Stomach smooth muscle (tissue), 2 donors: ENCODE measurements around the gene KRTAP4-7.
"Not testable (repeated sequence)": the region's sequence is repeated elsewhere in the genome, so short reads cannot be mapped to it uniquely, and the experiment has no call there.

Source experiments
- H3K27ac ChIP-seq: one replicate; pipeline ENCODE4 v1.7.0; 2013; ENCODE audit warnings: mild to moderate bottlenecking, low read length, inconsistent platforms
- H3K27me3 ChIP-seq, 2 donors: one replicate each; pipeline ENCODE4 v1.7.0; 2013; ENCODE audit warnings: low read length in 2 of 2; ENCODE audit not compliant: insufficient read depth in 2 of 2, control insufficient read depth in 1 of 2
- H3K36me3 ChIP-seq, 2 donors: one replicate each; pipeline ENCODE4 v1.7.0; 2013; ENCODE audit warnings: low read length in 2 of 2; ENCODE audit not compliant: control insufficient read depth in 2 of 2, insufficient read depth in 2 of 2
- H3K4me1 ChIP-seq: one replicate; pipeline ENCODE4 v1.7.0; 2013; ENCODE audit warnings: low read length; ENCODE audit not compliant: control insufficient read depth, insufficient read depth
- H3K4me3 ChIP-seq, 2 donors: one replicate each; pipeline ENCODE4 v1.7.0; 2013; ENCODE audit warnings: low read length in 2 of 2
- H3K9ac ChIP-seq, 2 donors: one replicate each; pipeline ENCODE4 v1.7.0; 2013; ENCODE audit warnings: low read length in 2 of 2, mild to moderate bottlenecking in 1 of 2
- H3K9me3 ChIP-seq, 2 donors: one replicate each; pipeline ENCODE4 v1.7.0; 2013; ENCODE audit warnings: low read length in 2 of 2; ENCODE audit not compliant: control insufficient read depth in 2 of 2
- donor health status: healthy.
- donor health status: Pancreatic carcinoma.

KRTAP4-7 gene

GRCh38 chr17:41117846-41118386 lies 34.0 kb downstream of the KRTAP4-7 start, which contains the start of gene KRTAP4-11:
TSS of gene KRTAP4-11 (minus strand) at chr17:41118373. CDS start at chr17:41118315, 58 bp downstream.
- H3K4me3 ChIP-seq, H3K27ac ChIP-seq, H3K36me3 ChIP-seq, H3K9ac ChIP-seq, H3K4me1 ChIP-seq, H3K27me3 ChIP-seq, H3K9me3 ChIP-seq: not testable (repeated sequence)

GRCh38 chr17:41118721-41119120 lies 34.8 kb downstream of the KRTAP4-7 start:
- no peaks in the 10 kb centered on the region for H3K36me3 ChIP-seq
- H3K4me3 ChIP-seq = no peak overlapping the region
- H3K4me1 ChIP-seq = no peaks in the 10 kb centered on the region
- H3K9ac ChIP-seq = no peak overlapping the region
- H3K27ac ChIP-seq = no peak overlapping the region
- H3K27me3 ChIP-seq = no peaks in the 10 kb centered on the region
- H3K9me3 ChIP-seq = no peaks in the 10 kb centered on the region

DNA sequence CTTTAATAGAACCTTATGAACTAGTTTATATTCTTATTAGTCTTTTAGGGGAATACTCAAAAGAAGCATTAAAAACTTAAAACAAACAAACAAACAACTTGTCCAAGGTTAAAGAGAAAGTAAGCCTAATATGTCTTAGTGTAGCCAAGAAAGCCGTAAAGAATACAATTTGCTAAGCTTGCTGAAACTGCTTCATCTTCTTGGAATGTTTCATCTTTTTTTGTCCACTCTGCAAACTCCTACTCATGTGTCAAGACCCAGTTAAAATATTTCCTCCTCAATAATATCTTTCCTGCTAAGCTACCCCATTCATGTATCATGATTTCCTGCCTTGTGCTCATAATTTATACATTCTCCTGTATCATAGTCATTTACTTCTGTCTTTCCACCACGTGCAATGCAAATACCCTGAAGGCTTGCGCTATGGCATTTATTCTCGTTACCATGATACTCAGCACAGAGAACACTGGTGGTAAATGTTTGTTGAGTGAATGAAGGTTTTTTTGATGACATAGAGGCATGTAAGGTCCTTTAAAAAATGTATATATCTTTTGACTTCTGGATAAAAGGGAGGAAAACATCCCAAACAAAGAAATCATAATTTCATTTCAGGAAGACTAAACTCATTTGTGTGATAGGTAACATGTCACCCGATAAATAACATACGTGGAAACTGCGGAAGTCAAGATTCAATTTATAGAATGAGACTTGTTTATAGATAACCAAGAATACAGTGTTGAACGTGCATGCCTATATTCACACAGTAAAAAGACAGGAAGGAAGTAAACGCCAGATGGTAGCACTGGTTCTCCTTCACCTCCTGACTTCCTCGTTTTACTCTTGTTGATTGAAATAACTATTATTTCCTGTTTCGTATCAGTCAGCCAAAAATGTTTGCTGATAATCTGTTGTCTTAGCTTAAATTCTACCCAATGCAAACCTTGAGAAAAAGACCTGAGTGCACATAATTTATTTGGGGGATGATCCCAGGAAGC lies 36.0 kb downstream of the KRTAP4-7 start:
- not testable (repeated sequence) for H3K4me1 ChIP-seq, H3K9me3 ChIP-seq, H3K27ac ChIP-seq, H3K36me3 ChIP-seq, H3K9ac ChIP-seq, H3K4me3 ChIP-seq, H3K27me3 ChIP-seq

DNA sequence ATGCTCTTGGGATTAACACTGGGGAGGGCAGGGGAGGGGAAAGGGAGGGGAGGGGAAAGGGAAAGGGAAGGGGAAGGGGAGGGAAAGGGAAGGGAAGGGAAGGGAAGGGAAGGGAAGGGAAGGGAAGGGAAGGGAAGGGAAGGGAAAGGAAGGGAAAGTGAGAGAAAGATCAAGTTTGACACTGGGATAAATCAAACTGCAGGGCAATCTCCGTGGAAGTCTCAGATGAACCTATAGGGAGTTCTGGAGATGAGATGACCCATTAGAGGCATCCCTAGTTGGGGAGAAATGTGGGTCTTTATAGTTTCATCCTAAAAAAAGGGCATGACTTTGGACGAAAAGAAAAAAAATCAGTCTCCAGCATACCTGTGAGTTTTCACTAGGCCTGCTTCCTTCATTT lies 37.8 kb downstream of the KRTAP4-7 start:
- Histone ChIP-seq H3K9ac (no peak overlapping the region), H3K36me3 (no peaks in the 10 kb centered on the region), H3K4me1 (no peaks in the 10 kb centered on the region), H3K4me3 (no peak overlapping the region), H3K27ac (no peak overlapping the region), H3K27me3 (no peaks in the 10 kb centered on the region), H3K9me3 (no peaks in the 10 kb centered on the region)

GRCh38 chr17:41123292-41123990 lies 39.5 kb downstream of the KRTAP4-7 start:
- not testable (repeated sequence) for H3K27ac ChIP-seq, H3K36me3 ChIP-seq, H3K27me3 ChIP-seq, H3K9ac ChIP-seq, H3K4me1 ChIP-seq, H3K4me3 ChIP-seq, H3K9me3 ChIP-seq

GRCh38 chr17:41123991-41124371 lies 40.0 kb downstream of the KRTAP4-7 start, which contains the start of gene KRTAP4-12:
TSS of gene KRTAP4-12 (minus strand) at chr17:41124182. CDS start at chr17:41124122, 60 bp downstream.
- H3K4me3 ChIP-seq, H3K27me3 ChIP-seq, H3K9me3 ChIP-seq, H3K4me1 ChIP-seq, H3K9ac ChIP-seq, H3K36me3 ChIP-seq, H3K27ac ChIP-seq: not testable (repeated sequence)

DNA sequence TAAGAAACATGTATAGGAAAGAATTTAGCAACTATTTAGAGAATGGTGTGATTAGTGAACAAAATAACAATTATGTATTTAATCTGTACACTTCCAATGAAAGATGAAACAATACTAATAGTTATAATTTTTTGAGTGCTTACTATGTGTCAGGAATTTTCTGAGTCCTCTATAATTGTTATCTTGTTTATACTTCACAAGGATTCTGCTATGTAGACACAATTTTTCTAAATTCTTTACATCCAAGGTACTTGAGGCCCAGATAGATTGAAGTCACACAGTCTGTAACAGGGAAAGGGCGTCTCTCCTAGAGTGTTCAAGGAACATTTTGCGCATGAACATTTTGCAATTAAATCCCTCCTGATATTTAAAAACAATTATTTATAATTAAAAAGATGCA lies 41.1 kb downstream of the KRTAP4-7 start:
- Histone ChIP-seq H3K27ac (no peak overlapping the region), H3K9me3 (no peaks in the 10 kb centered on the region), H3K36me3 (no peaks in the 10 kb centered on the region), H3K4me3 (no peak overlapping the region), H3K9ac (no peak overlapping the region), H3K4me1 (no peaks in the 10 kb centered on the region), H3K27me3 (no peaks in the 10 kb centered on the region)

DNA sequence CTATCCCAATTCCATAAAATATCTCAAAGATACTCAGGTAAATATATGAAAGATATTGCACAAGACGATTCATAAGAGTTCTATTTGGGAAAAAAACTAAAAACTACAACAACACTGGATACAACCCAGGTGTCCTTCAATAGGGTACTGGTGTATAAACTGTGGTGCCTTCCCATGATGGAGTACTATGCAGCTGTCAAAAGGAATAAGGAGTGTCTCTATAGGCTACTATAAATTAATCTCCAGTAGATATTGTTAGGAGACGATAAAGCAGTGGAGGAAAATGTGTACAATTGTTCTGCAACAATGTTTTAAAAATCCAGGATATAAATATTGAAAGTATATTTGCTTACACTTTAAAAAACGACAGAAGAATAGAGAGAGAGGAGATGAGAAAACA lies 42.5 kb downstream of the KRTAP4-7 start:
- H3K4me3 ChIP-seq = no peak overlapping the region
- no peaks in the 10 kb centered on the region for H3K4me1 ChIP-seq
- no peaks in the 10 kb centered on the region for H3K27me3 ChIP-seq
- no peak overlapping the region for H3K9ac ChIP-seq
- H3K27ac ChIP-seq = no peak overlapping the region
- H3K36me3 ChIP-seq = no peaks in the 10 kb centered on the region
- H3K9me3 ChIP-seq = no peaks in the 10 kb centered on the region

GRCh38 chr17:41127371-41127770 lies 43.4 kb downstream of the KRTAP4-7 start:
- H3K9ac ChIP-seq = no peak overlapping the region
- H3K27ac ChIP-seq = no peak overlapping the region
- H3K4me1 ChIP-seq = no peaks in the 10 kb centered on the region
- no peak overlapping the region for H3K4me3 ChIP-seq
- no peaks in the 10 kb centered on the region for H3K27me3 ChIP-seq
- H3K36me3 ChIP-seq = no peaks in the 10 kb centered on the region
- no peaks in the 10 kb centered on the region for H3K9me3 ChIP-seq

- no peak overlapping the region for H3K27ac ChIP-seq
- no peaks in the 10 kb centered on the region for H3K27me3 ChIP-seq
- H3K9ac ChIP-seq = no peak overlapping the region
- no peak overlapping the region for H3K4me3 ChIP-seq
- no peaks in the 10 kb centered on the region for H3K4me1 ChIP-seq
- no peaks in the 10 kb centered on the region for H3K36me3 ChIP-seq
- H3K9me3 ChIP-seq = no peaks in the 10 kb centered on the region
Measured at GRCh38 chr17:41131979-41132378, 48.0 kb downstream of the KRTAP4-7 start.
